Suprapubic skin (tissue), 4 donors: ENCODE measurements around the gene SYNDIG1. TPM values are rescaled to one million over a fixed set of nuclear protein-coding genes. Genes with fewer than 3 reads are reported as not detected.

Source experiments
- DNase-seq, 2 donors: peaks; one replicate each; pipeline ENCODE4 v3.0.0-alpha.2; 2019; ENCODE audit warnings: low spot score in 2 of 2
- H3K27ac ChIP-seq: fragments of 200-600 bp; sonication (generic); one replicate; pipeline ENCODE4 v1.5.1; 2019
- H3K27me3 ChIP-seq: fragments of 200-600 bp; sonication (generic); one replicate; pipeline ENCODE4 v1.5.1; 2019
- H3K36me3 ChIP-seq: fragments of 200-600 bp; sonication (generic); one replicate; pipeline ENCODE4 v1.5.1; 2019
- H3K4me1 ChIP-seq: fragments of 200-600 bp; sonication (generic); one replicate; pipeline ENCODE4 v1.5.1; 2019
- H3K4me3 ChIP-seq: fragments of 200-600 bp; sonication (generic); one replicate; pipeline ENCODE4 v1.5.1; 2019; ENCODE audit warnings: mild to moderate bottlenecking
- H3K9me3 ChIP-seq: fragments of 200-600 bp; sonication (generic); one replicate; pipeline ENCODE4 v1.5.1; 2019
- CTCF ChIP-seq, 2 donors: fragments of 200-600 bp in 1 of 2; fragments of 450-650 bp in 1 of 2; sonication (generic) in 1 of 2; IDR thresholded peaks; one replicate each; pipeline ENCODE4 v1.5.1; 2016 to 2019; ENCODE audit warnings: antibody characterized with exemption in 2 of 2, mild to moderate bottlenecking in 1 of 2, moderate library complexity in 1 of 2
- EP300 ChIP-seq: sonication (generic); formaldehyde crosslinking; IDR thresholded peaks from one replicate; pipeline ENCODE4 v1.6.1; 2017; ENCODE audit warnings: antibody characterized with exemption
- POLR2A ChIP-seq, 2 donors: fragments of 450-650 bp; IDR thresholded peaks; one replicate each; pipeline ENCODE4 v1.6.1; 2017; ENCODE audit warnings: antibody characterized with exemption in 2 of 2, mild to moderate bottlenecking in 2 of 2, moderate library complexity in 2 of 2
- POLR2AphosphoS5 ChIP-seq, 3 donors: sonication (generic); formaldehyde crosslinking; IDR thresholded peaks; one replicate each; pipeline ENCODE4 v1.6.1; 2017; ENCODE audit warnings: antibody characterized with exemption in 3 of 3
- WGBS: methylation state at CpG from one replicate; pipeline ENCODE4 v1.1.5; 2018; 5-methylcytosine and 5-hydroxymethylcytosine counted together
- total RNA-seq, 4 donors: library from RNA; depleted of rRNA; stranded (reverse); fragments of >200 nt; gene quantifications; one replicate each; pipeline ENCODE4 v1.1.0, GENCODE V29; 2016

The SYNDIG1 gene
- total RNA-seq, 4 donors from 2014 or later, result not detected

- no peaks in the 10 kb centered on the region for H3K9me3 ChIP-seq
- no peak for TF ChIP-seq POLR2AphosphoS5 (IDR thresholded peaks at IDR 0.05)
- no peak for TF ChIP-seq EP300
- TF ChIP-seq POLR2A (IDR thresholded peaks at IDR 0.05), result no peak
- TF ChIP-seq CTCF (IDR thresholded peaks at IDR 0.05), result no peak
- H3K27me3 ChIP-seq, result peaks cover 4% of the 10 kb centered on the region
- H3K4me3 ChIP-seq, result no peak overlapping the region
- no peak overlapping the region for H3K27ac ChIP-seq
- DNase-seq, result no peak
- no peaks in the 10 kb centered on the region for H3K4me1 ChIP-seq
- H3K36me3 ChIP-seq, result no peaks in the 10 kb centered on the region
- WGBS, result 64% methylated on average over 5 of the region's 5 CpGs
Observed at GRCh38 chr20:24698706-24699206, 229.3 kb downstream of the SYNDIG1 start.

GRCh38 chr20:24699321-24700165, 230.1 kb downstream of the SYNDIG1 start:
- DNase-seq, result peak; percentile 45 to 65
- Histone ChIP-seq H3K27me3 (peaks cover 4% of the 10 kb centered on the region), H3K4me1 (no peaks in the 10 kb centered on the region), H3K36me3 (no peaks in the 10 kb centered on the region), H3K4me3 (no peak overlapping the region), H3K27ac (no peak overlapping the region), H3K9me3 (no peaks in the 10 kb centered on the region)
- WGBS, result 82% methylated on average over 7 of the region's 8 CpGs
- TF ChIP-seq CTCF (IDR thresholded peaks at IDR 0.05), result no peak
- no peak for TF ChIP-seq EP300
- TF ChIP-seq POLR2AphosphoS5 (IDR thresholded peaks at IDR 0.05), result no peak
- no peak for TF ChIP-seq POLR2A (IDR thresholded peaks at IDR 0.05)

- Histone ChIP-seq H3K27ac (no peak overlapping the region), H3K27me3 (peaks cover 4% of the 10 kb centered on the region), H3K4me1 (no peaks in the 10 kb centered on the region), H3K4me3 (no peak overlapping the region), H3K9me3 (no peaks in the 10 kb centered on the region), H3K36me3 (no peaks in the 10 kb centered on the region)
- WGBS, result 91% methylated on average over 6 of the region's 6 CpGs
- TF ChIP-seq POLR2A (IDR thresholded peaks at IDR 0.05) (no peak), POLR2AphosphoS5 (IDR thresholded peaks at IDR 0.05) (no peak)
- DNase-seq, result peak in 1 of 2 donors; percentile 35
Observed at GRCh38 chr20:24700166-24700860, 230.9 kb downstream of the SYNDIG1 start.

GRCh38 chr20:24701027-24701426, 231.6 kb downstream of the SYNDIG1 start:
- Histone ChIP-seq H3K27me3 (peaks cover 4% of the 10 kb centered on the region), H3K9me3 (no peaks in the 10 kb centered on the region), H3K36me3 (no peaks in the 10 kb centered on the region), H3K4me3 (no peak overlapping the region), H3K27ac (no peak overlapping the region), H3K4me1 (no peaks in the 10 kb centered on the region)
- no peak for TF ChIP-seq POLR2A (IDR thresholded peaks at IDR 0.05)
- no peak for TF ChIP-seq EP300
- no peak for TF ChIP-seq POLR2AphosphoS5 (IDR thresholded peaks at IDR 0.05)
- no peak for TF ChIP-seq CTCF (IDR thresholded peaks at IDR 0.05)
- DNase-seq, result peak in 1 of 2 donors; percentile 49
- 75% methylated on average over 6 of the region's 6 CpGs for WGBS

- H3K27me3 ChIP-seq, result peaks cover 4% of the 10 kb centered on the region
- DNase-seq, result no peak
Observed at GRCh38 chr20:24701668-24702067, 232.2 kb downstream of the SYNDIG1 start.

More at GRCh38 chr20:24701668-24702067, 232.2 kb downstream of the SYNDIG1 start:
- TF ChIP-seq EP300, result no peak
- Histone ChIP-seq H3K27ac (no peak overlapping the region), H3K9me3 (no peaks in the 10 kb centered on the region), H3K4me3 (no peak overlapping the region), H3K4me1 (no peaks in the 10 kb centered on the region), H3K36me3 (no peaks in the 10 kb centered on the region)
- 67% methylated on average over 6 of the region's 6 CpGs for WGBS
